Measurements from ENCODE around the gene DCDC2C.

DCDC2C gene

DNA sequence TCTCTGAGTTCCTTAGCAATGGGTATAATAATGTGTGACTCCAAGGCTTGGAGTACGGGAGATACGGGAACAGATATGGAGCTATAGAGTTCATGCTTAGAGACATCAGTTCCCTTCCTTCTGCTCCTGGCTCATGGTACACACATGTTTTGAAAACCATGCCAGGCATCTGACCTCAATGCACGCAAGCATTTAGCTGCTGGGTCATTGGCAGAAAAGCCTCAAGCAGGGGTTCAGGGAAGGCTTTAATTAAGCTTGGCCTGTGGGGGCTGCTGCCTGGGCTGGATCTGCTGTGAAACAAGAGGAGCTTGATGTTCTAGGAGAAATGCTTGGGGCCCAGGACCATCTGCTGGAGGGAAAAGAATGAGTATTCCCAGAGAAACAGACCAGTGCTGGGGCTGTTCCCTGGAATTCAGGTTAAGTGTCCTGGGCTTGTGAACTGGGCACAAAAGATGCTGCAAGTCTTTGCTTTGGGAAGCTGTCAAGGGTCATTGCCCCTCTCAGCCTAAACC is 42.2 kb upstream of the DCDC2C start:
- Histone ChIP-seq H3K4me3 (ENCODE audit: low read depth in 1 of 5, low read length in 5 of 5) (no peak overlapping the region), H3K27me3 (ENCODE audit: control insufficient read depth in 5 of 5, insufficient read depth in 4 of 5, low read length in 5 of 5) (peaks cover 0 to 5% (median 0%) of the 10 kb centered on the region in 5 donors), H3K9ac (ENCODE audit: low read length in 5 of 5) (no peak overlapping the region), H3K9me3 (ENCODE audit: control insufficient read depth in 5 of 5, low read length in 5 of 5) (no peaks in the 10 kb centered on the region), H3K4me1 (ENCODE audit: control insufficient read depth in 5 of 5, insufficient read depth in 5 of 5, low read length in 5 of 5) (peaks cover 0 to 14% (median 12%) of the 10 kb centered on the region in 5 donors), H3K36me3 (ENCODE audit: control insufficient read depth in 5 of 5, insufficient read depth in 5 of 5, low read length in 5 of 5) (no peaks in the 10 kb centered on the region), H3K27ac (ENCODE audit: low read depth, low read length) (no peak overlapping the region)

DNA sequence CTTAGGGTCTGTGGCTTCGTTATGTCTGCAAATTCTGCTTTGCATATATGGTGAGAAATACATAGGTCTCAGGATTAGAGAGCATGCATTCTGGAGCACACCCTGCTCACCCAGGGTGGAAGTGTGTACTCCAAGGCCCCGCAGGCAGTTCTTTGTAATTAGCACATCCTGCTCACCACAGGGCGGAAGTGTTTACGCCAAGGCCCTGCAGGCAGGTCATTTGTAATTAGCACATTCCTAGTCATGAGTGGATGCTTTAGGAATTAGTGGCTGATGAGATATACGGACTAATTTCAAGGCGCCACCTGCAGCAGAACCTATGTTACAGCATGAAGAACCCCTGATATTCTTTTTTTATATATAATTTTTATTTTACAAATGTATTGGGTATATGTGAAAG is 41.1 kb upstream of the DCDC2C start:
- no peak overlapping the region for H3K27ac ChIP-seq (ENCODE audit: low read depth, low read length)
- no peaks in the 10 kb centered on the region for H3K9me3 ChIP-seq (ENCODE audit: control insufficient read depth in 5 of 5, low read length in 5 of 5)
- H3K27me3 ChIP-seq (ENCODE audit: control insufficient read depth in 5 of 5, insufficient read depth in 4 of 5, low read length in 5 of 5): peaks cover 0 to 12% (median 5%) of the 10 kb centered on the region in 5 donors
- H3K36me3 ChIP-seq (ENCODE audit: control insufficient read depth in 5 of 5, insufficient read depth in 5 of 5, low read length in 5 of 5): no peaks in the 10 kb centered on the region
- no peak overlapping the region for H3K9ac ChIP-seq (ENCODE audit: low read length in 5 of 5)
- H3K4me3 ChIP-seq (ENCODE audit: low read depth in 1 of 5, low read length in 5 of 5): no peak overlapping the region
- H3K4me1 ChIP-seq (ENCODE audit: control insufficient read depth in 5 of 5, insufficient read depth in 5 of 5, low read length in 5 of 5): peaks cover 0 to 14% (median 12%) of the 10 kb centered on the region in 5 donors

DNA sequence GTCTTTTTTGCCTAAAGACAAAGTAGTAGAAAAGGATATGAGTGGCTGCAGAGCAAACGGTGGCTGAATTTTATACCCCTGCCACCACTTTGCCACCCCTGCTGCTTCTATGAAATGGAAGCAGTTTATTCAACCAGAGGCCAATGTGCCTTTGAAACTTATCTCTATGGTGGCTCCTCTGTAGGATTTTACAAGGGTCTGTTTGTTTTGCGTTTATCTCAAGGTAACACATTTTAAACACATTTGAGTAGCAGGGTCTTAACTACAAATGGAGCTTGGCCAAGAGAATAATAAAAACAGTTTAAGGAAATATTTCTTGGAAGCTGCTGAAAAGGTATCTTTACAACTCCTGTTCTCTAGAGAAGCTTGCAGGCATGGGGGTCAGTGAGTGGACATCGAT is 39.3 kb upstream of the DCDC2C start:
- no peak overlapping the region for H3K9ac ChIP-seq (ENCODE audit: low read length in 5 of 5)
- H3K4me3 ChIP-seq (ENCODE audit: low read depth in 1 of 5, low read length in 5 of 5): no peak overlapping the region
- H3K4me1 ChIP-seq (ENCODE audit: control insufficient read depth in 5 of 5, insufficient read depth in 5 of 5, low read length in 5 of 5): peaks cover 0 to 12% (median 10%) of the 10 kb centered on the region in 5 donors
- H3K36me3 ChIP-seq (ENCODE audit: control insufficient read depth in 5 of 5, insufficient read depth in 5 of 5, low read length in 5 of 5): no peaks in the 10 kb centered on the region
- H3K27ac ChIP-seq (ENCODE audit: low read depth, low read length): no peak overlapping the region
- H3K27me3 ChIP-seq (ENCODE audit: control insufficient read depth in 5 of 5, insufficient read depth in 4 of 5, low read length in 5 of 5): peaks cover 0 to 14% (median 5%) of the 10 kb centered on the region in 5 donors
- no peaks in the 10 kb centered on the region for H3K9me3 ChIP-seq (ENCODE audit: control insufficient read depth in 5 of 5, low read length in 5 of 5)

DNA sequence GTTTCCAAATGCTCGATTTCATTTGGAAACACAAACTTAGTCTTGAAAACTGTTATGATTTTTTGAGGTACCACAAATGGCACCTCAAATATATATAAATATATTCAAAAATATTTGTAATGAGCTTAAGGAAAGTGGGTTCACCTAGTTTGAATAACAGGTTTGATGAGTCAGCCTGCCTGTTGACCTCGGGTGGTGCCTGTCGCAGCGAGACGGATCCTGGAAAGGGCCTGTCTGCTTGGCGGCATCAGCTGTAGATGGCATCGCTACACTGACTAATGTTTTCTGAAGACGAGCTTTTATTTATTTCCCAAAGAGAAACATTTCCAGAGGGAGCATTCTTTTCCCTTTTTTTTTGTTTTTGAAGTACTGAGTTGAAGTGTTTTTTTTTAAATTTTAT is 38.5 kb upstream of the DCDC2C start:
- no peak overlapping the region for H3K27ac ChIP-seq (ENCODE audit: low read depth, low read length)
- H3K4me1 ChIP-seq (ENCODE audit: control insufficient read depth in 5 of 5, insufficient read depth in 5 of 5, low read length in 5 of 5): peaks cover 0 to 4% (median 2%) of the 10 kb centered on the region in 5 donors
- H3K27me3 ChIP-seq (ENCODE audit: control insufficient read depth in 5 of 5, insufficient read depth in 4 of 5, low read length in 5 of 5): peaks cover 0 to 14% (median 5%) of the 10 kb centered on the region in 5 donors
- no peaks in the 10 kb centered on the region for H3K9me3 ChIP-seq (ENCODE audit: control insufficient read depth in 5 of 5, low read length in 5 of 5)
- no peak overlapping the region for H3K9ac ChIP-seq (ENCODE audit: low read length in 5 of 5)
- H3K36me3 ChIP-seq (ENCODE audit: control insufficient read depth in 5 of 5, insufficient read depth in 5 of 5, low read length in 5 of 5): no peaks in the 10 kb centered on the region
- no peak overlapping the region for H3K4me3 ChIP-seq (ENCODE audit: low read depth in 1 of 5, low read length in 5 of 5)

DNA sequence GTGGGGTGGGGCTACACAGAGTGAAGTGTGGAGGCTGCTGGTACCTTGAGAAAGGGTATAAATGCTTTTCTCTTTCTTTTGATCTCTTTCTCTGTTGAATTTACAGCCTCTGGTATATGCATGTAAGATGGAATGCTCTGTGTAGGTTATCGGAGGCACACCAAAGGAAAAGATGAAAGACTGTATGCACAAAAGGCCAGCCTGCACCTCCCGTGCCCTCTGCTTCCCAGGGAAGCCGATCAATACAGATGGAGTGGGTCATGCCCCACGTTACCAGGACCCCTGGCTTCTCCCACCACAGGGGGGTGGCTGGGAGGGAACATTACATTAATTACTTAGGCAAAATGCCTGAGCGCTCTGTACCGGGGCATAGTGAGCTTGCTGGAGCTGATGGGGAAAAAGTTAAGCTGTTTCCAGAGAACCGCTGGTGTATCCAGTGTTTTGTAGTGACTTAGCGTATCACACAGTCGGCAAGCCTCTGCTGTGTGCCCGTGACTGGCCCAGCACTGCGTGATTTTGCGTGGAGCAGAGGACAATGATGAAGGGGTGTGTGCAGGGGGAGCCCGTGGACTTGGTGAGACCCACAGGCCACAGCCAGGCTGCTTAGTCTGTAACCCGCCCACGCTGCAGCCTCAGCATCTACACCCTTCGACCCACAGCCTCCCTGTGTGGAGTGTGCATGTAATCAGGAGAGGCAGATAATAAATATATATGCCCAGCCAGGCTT is 37.3 kb upstream of the DCDC2C start:
- Histone ChIP-seq H3K27ac (ENCODE audit: low read depth, low read length) (no peak overlapping the region), H3K9ac (ENCODE audit: low read length in 5 of 5) (no peak overlapping the region), H3K4me1 (ENCODE audit: control insufficient read depth in 5 of 5, insufficient read depth in 5 of 5, low read length in 5 of 5) (no peaks in the 10 kb centered on the region), H3K4me3 (ENCODE audit: low read depth in 1 of 5, low read length in 5 of 5) (no peak overlapping the region), H3K27me3 (ENCODE audit: control insufficient read depth in 5 of 5, insufficient read depth in 4 of 5, low read length in 5 of 5) (peaks cover 0 to 14% (median 5%) of the 10 kb centered on the region in 5 donors), H3K36me3 (ENCODE audit: control insufficient read depth in 5 of 5, insufficient read depth in 5 of 5, low read length in 5 of 5) (no peaks in the 10 kb centered on the region), H3K9me3 (ENCODE audit: control insufficient read depth in 5 of 5, low read length in 5 of 5) (no peaks in the 10 kb centered on the region)

DNA sequence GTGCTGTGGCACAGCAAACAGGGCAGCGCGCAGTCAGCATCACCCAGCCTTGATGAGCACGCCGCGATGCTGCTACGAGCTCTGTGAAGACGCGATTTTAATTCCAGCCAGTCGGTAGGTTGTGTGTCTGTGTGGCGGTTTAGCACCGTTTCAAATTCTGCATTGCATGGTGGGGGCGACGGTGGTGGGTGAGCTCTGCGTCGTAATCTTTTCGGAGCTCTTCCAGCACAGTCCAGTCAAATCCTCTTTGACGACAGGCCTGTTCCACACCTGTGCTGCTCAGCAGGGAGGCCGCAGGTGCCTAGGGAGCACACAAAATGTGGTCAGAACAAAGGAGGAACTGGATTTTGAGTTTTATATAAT is 36.8 kb upstream of the DCDC2C start:
- H3K36me3 ChIP-seq (ENCODE audit: control insufficient read depth in 5 of 5, insufficient read depth in 5 of 5, low read length in 5 of 5): no peaks in the 10 kb centered on the region
- peaks cover 0 to 14% (median 5%) of the 10 kb centered on the region in 5 donors for H3K27me3 ChIP-seq (ENCODE audit: control insufficient read depth in 5 of 5, insufficient read depth in 4 of 5, low read length in 5 of 5)
- H3K27ac ChIP-seq (ENCODE audit: low read depth, low read length): no peak overlapping the region
- no peak overlapping the region for H3K4me3 ChIP-seq (ENCODE audit: low read depth in 1 of 5, low read length in 5 of 5)
- no peaks in the 10 kb centered on the region for H3K9me3 ChIP-seq (ENCODE audit: control insufficient read depth in 5 of 5, low read length in 5 of 5)
- H3K4me1 ChIP-seq (ENCODE audit: control insufficient read depth in 5 of 5, insufficient read depth in 5 of 5, low read length in 5 of 5): no peaks in the 10 kb centered on the region
- no peak overlapping the region for H3K9ac ChIP-seq (ENCODE audit: low read length in 5 of 5)

DNA sequence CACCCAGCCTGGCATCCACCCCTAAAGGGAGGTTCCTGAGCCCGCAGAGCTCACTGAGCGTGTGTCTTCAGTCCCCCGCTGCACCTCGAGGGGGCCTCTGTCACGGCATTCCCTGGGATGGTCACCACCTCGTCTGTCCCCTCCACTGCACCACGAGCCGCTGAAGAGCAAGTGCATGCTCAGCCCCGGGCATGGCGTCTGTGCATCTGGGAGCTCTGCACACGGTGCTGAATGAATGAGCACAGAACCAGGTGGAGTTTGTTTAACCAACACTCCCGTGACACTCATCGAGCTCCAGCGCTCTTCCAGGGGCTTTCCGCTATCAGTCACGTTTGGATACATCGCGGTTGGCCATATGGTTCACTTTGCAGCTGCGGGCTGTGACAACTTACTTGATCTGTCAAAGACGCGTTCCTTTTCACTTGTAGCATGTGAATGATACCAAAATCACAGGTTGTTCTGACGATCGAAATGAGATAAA is 36.2 kb upstream of the DCDC2C start:
- H3K4me1 ChIP-seq (ENCODE audit: control insufficient read depth in 5 of 5, insufficient read depth in 5 of 5, low read length in 5 of 5): no peaks in the 10 kb centered on the region
- peaks cover 0 to 14% (median 5%) of the 10 kb centered on the region in 5 donors for H3K27me3 ChIP-seq (ENCODE audit: control insufficient read depth in 5 of 5, insufficient read depth in 4 of 5, low read length in 5 of 5)
- no peaks in the 10 kb centered on the region for H3K9me3 ChIP-seq (ENCODE audit: control insufficient read depth in 5 of 5, low read length in 5 of 5)
- H3K27ac ChIP-seq (ENCODE audit: low read depth, low read length): no peak overlapping the region
- no peak overlapping the region for H3K9ac ChIP-seq (ENCODE audit: low read length in 5 of 5)
- H3K36me3 ChIP-seq (ENCODE audit: control insufficient read depth in 5 of 5, insufficient read depth in 5 of 5, low read length in 5 of 5): no peaks in the 10 kb centered on the region
- no peak overlapping the region for H3K4me3 ChIP-seq (ENCODE audit: low read depth in 1 of 5, low read length in 5 of 5)

DNA sequence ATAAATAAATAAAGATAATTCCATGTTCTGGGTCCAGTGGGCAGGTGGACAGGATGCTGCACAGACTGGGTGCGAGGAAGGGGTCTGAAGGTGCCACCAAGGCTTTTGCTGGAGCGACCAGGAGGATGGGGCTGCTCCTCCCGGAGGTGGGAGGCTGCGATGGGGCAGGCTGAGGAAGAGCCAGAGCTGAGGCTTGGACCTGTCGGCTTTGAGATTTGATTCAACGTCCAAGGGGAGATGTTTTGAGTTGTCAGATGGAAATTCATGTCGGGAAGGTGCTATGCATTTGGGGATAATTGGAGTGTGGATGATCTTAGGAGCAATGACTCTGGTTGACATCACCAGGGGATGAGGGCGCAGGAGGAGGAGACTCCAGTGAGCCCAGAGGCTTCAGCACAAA is 33.7 kb upstream of the DCDC2C start:
- no peak overlapping the region for H3K4me3 ChIP-seq (ENCODE audit: low read depth in 1 of 5, low read length in 5 of 5)
- H3K9me3 ChIP-seq (ENCODE audit: control insufficient read depth in 5 of 5, low read length in 5 of 5): no peaks in the 10 kb centered on the region
- no peaks in the 10 kb centered on the region for H3K36me3 ChIP-seq (ENCODE audit: control insufficient read depth in 5 of 5, insufficient read depth in 5 of 5, low read length in 5 of 5)
- no peak overlapping the region for H3K9ac ChIP-seq (ENCODE audit: low read length in 5 of 5)
- H3K27ac ChIP-seq (ENCODE audit: low read depth, low read length): no peak overlapping the region
- H3K27me3 ChIP-seq (ENCODE audit: control insufficient read depth in 5 of 5, insufficient read depth in 4 of 5, low read length in 5 of 5): peaks cover 3 to 14% (median 10%) of the 10 kb centered on the region in 5 donors
- H3K4me1 ChIP-seq (ENCODE audit: control insufficient read depth in 5 of 5, insufficient read depth in 5 of 5, low read length in 5 of 5): no peaks in the 10 kb centered on the region

DNA sequence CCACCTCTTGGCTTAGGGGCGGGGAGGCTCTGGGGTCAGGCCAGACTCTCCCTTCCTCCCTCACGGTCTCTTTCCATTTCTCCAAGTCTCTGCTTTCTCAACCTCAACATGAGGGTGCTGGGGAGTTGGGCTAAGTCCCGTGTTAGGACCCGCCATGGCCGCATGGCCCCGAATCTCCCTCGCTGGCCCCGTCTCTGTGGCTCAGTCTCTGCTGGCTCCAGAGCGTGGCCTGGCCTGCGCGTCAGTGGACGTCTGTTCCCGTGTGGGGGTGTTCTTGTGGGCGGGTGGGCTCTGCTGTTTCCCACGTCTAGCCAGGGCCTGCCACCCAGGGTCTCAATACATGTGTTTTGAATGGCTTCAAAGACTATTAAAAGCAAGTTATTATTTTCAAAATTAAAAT is 33.0 kb upstream of the DCDC2C start:
- no peaks in the 10 kb centered on the region for H3K36me3 ChIP-seq (ENCODE audit: control insufficient read depth in 5 of 5, insufficient read depth in 5 of 5, low read length in 5 of 5)
- H3K9me3 ChIP-seq (ENCODE audit: control insufficient read depth in 5 of 5, low read length in 5 of 5): no peaks in the 10 kb centered on the region
- H3K4me3 ChIP-seq (ENCODE audit: low read depth in 1 of 5, low read length in 5 of 5): no peak overlapping the region
- H3K27ac ChIP-seq (ENCODE audit: low read depth, low read length): no peak overlapping the region
- no peak overlapping the region for H3K9ac ChIP-seq (ENCODE audit: low read length in 5 of 5)
- H3K4me1 ChIP-seq (ENCODE audit: control insufficient read depth in 5 of 5, insufficient read depth in 5 of 5, low read length in 5 of 5): no peaks in the 10 kb centered on the region
- peaks cover 3 to 14% (median 10%) of the 10 kb centered on the region in 5 donors for H3K27me3 ChIP-seq (ENCODE audit: control insufficient read depth in 5 of 5, insufficient read depth in 4 of 5, low read length in 5 of 5)

DNA sequence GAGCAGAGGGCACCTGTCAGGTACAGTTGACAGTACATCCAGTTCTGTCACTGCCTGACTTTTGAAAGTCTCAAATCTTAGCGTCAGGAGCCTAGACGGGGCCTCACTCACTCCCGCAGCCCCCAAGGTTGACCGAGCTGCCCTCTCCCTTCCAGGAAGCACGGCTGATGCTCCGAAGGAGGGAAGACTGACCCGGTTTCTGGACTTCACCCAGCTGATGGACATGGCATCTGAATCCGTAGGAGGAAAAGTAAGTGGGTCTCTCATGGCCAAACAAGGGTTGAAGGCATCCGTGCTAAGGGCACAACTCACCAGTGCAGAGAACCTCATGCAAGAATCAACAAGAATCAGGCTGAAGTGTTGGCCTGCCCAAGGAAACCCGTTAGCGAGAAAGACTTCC is 32.4 kb upstream of the DCDC2C start:
- Histone ChIP-seq H3K9me3 (ENCODE audit: control insufficient read depth in 5 of 5, low read length in 5 of 5) (no peaks in the 10 kb centered on the region), H3K4me3 (ENCODE audit: low read depth in 1 of 5, low read length in 5 of 5) (no peak overlapping the region), H3K27ac (ENCODE audit: low read depth, low read length) (no peak overlapping the region), H3K27me3 (ENCODE audit: control insufficient read depth in 5 of 5, insufficient read depth in 4 of 5, low read length in 5 of 5) (peaks cover 3 to 13% (median 10%) of the 10 kb centered on the region in 5 donors), H3K36me3 (ENCODE audit: control insufficient read depth in 5 of 5, insufficient read depth in 5 of 5, low read length in 5 of 5) (no peaks in the 10 kb centered on the region), H3K4me1 (ENCODE audit: control insufficient read depth in 5 of 5, insufficient read depth in 5 of 5, low read length in 5 of 5) (no peaks in the 10 kb centered on the region), H3K9ac (ENCODE audit: low read length in 5 of 5) (no peak overlapping the region)

Data from subcutaneous abdominal adipose tissue (tissue), 5 donors.